Measurements from ENCODE around the gene SCRG1. TPM values are rescaled to one million over a fixed set of nuclear protein-coding genes. Genes with fewer than 3 reads are reported as not detected.

SCRG1 gene
- under 1 TPM in 1 of 2 donors, not detected in 1; 0.80 TPM for total RNA-seq

DNA sequence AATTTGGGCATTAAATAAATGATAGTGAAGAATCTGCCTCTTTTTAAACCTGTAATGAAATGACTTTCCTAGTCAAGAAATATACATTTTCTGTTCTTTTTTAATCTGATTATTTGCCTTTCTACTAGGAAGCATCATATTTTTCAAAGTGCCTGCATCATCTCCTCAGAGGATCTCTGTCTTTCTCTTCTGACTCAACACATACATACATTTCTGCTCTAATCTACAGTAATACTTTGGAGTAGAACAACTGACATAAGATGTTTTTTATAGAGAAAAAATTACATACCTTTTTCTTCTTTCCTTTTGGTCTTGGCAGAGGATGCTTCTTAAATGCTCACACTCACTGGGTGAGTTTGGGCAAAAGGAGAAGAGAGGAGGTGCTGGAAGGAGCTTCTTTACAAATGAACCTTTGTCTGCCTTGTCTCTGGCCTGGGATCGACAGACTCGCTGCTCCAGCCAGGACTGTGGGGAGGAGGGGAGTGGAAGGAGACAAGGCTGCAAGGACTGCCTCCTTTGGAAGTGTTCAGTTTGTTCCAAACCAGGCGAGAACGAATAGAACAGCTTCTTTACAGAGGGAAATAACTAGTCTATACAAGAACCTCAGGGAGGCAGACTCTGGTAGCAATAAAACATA lies at the start of gene SCRG1:
SCRG1 (minus strand) TSS at position 338 of the 637 bp plus-strand sequence. CDS start 7,702 bp downstream, outside the sequence.
- no peaks in the 10 kb centered on the region for H3K9me3 ChIP-seq
- H3K9ac ChIP-seq (ENCODE audit: low read depth in 2 of 2, low read length in 2 of 2): no peak within 1 kb of the TSS
- no peak for DNase-seq
- H3K36me3 ChIP-seq: no peaks in the 10 kb centered on the region
- H3K4me3 ChIP-seq: no peak within 1 kb of the TSS
- intact Hi-C loops (cut with DNase I): no loop called here
- no peaks in the 10 kb centered on the region for H3K4me1 ChIP-seq
- H3K27ac ChIP-seq: no peak within 1 kb of the TSS
- no peak for TF ChIP-seq CTCF (IDR thresholded peaks at IDR 0.05)
- no peaks in the 10 kb centered on the region for H3K27me3 ChIP-seq

- Histone ChIP-seq H3K4me1 (no peaks in the 10 kb centered on the region), H3K9ac (ENCODE audit: low read depth in 2 of 2, low read length in 2 of 2) (no peak overlapping the region), H3K36me3 (no peaks in the 10 kb centered on the region), H3K27ac (no peak overlapping the region), H3K9me3 (no peaks in the 10 kb centered on the region), H3K4me3 (no peak overlapping the region), H3K27me3 (no peaks in the 10 kb centered on the region)
- DNase-seq: no peak
- intact Hi-C loops (cut with DNase I): no loop called here
- no peak for TF ChIP-seq CTCF (IDR thresholded peaks at IDR 0.05)
These were observed 49.2 kb upstream of the SCRG1 start for GRCh38 chr4:173448103-173448502.

DNA sequence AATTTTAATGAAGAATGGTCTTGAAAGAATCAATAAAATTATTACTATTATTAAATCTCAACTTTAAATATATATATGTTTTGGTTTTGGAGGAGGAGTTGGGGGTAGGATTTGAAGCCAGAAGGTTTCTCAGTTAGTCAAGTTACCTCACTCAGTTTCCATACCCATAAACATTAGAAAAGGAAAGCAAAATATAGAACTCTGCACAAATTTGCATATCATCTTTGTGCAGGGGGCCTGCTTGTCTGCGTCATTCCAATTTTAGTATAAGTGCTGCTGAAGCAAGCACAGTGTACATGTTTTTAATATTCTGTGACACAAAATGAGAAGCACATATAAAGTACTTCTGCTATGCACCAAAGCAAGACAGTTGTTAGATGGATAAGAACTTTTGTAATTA lies 47.5 kb upstream of the SCRG1 start:
- H3K4me3 ChIP-seq: no peak overlapping the region
- no peak for TF ChIP-seq CTCF (IDR thresholded peaks at IDR 0.05)
- intact Hi-C loops (cut with DNase I): no loop called here
- no peak overlapping the region for H3K27ac ChIP-seq
- no peaks in the 10 kb centered on the region for H3K9me3 ChIP-seq
- H3K4me1 ChIP-seq: no peaks in the 10 kb centered on the region
- DNase-seq: no peak
- no peaks in the 10 kb centered on the region for H3K27me3 ChIP-seq
- H3K36me3 ChIP-seq: no peaks in the 10 kb centered on the region
- no peak overlapping the region for H3K9ac ChIP-seq (ENCODE audit: low read depth in 2 of 2, low read length in 2 of 2)

GRCh38 chr4:173443121-173443520 lies 44.2 kb upstream of the SCRG1 start:
- no peak for TF ChIP-seq CTCF (IDR thresholded peaks at IDR 0.05)
- intact Hi-C loops (cut with DNase I): no loop called here
- Histone ChIP-seq H3K9ac (ENCODE audit: low read depth in 2 of 2, low read length in 2 of 2) (no peak overlapping the region), H3K27ac (no peak overlapping the region), H3K27me3 (no peaks in the 10 kb centered on the region), H3K4me3 (no peak overlapping the region), H3K36me3 (no peaks in the 10 kb centered on the region), H3K4me1 (no peaks in the 10 kb centered on the region), H3K9me3 (no peaks in the 10 kb centered on the region)
- no peak for DNase-seq

DNA sequence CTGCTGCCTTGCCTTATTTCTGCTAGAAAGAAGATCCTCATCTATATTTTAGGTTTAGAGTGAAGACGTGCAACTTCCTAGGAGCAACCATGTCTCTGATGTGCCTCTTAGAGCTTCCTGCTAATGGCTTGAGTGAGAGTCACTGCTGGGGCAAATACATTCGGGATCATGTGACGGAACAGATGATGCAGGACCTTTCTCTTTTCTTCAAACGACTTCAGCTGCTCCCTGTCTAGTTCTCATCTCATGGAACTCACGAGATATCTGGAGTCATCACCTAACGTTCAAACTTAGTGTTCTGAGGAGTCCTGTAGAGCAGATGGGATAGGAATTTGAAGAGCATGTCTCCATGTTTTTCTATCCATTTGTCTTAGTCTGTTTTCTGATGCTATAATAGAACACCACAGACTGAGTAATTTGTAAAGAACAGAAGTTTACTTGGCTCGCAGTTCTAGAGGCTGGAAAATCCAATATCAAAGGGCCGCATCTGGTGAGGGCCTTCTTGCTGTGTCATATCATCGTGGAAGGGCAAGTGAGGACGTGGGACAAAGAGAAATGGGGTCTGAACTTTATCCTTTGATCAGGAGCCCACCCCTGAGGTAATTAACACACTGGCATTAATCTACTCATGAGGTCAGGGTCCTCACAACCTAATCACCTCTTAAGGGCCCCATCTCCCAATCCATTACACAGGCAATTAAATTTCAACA lies 43.5 kb upstream of the SCRG1 start:
- Histone ChIP-seq H3K4me3 (no peak overlapping the region), H3K4me1 (no peaks in the 10 kb centered on the region), H3K27ac (no peak overlapping the region), H3K36me3 (no peaks in the 10 kb centered on the region), H3K9me3 (no peaks in the 10 kb centered on the region), H3K27me3 (no peaks in the 10 kb centered on the region), H3K9ac (ENCODE audit: low read depth in 2 of 2, low read length in 2 of 2) (no peak overlapping the region)
- intact Hi-C loops (cut with DNase I): no loop called here
- no peak for TF ChIP-seq CTCF (IDR thresholded peaks at IDR 0.05)
- DNase-seq: no peak

All from colonic mucosa (tissue), 4 donors.